ENCODE measurements around the gene ETNK2. TPM values are rescaled to one million over a fixed set of nuclear protein-coding genes. Genes with fewer than 3 reads are reported as not detected.
A peak's percentile ranks its signal among the peaks of the same experiment; 100 is the strongest.

The ETNK2 gene
- total and polyA plus RNA-seq, 2 of the 13 experiments (the other 11 are each of a cell fraction or from before 2014, with no cell fraction given): 15.5 to 42.8 TPM

GRCh38 chr1:204102029-204102611 is 49.7 kb downstream of the ETNK2 start (continued):
- no peak for TF ChIP-seq KDM3A (CRISPR knock-in tag; IDR thresholded peaks at IDR 0.05; ENCODE audit: low read depth)
- TF ChIP-seq NCOR1 (IDR thresholded peaks at IDR 0.05; ENCODE audit: borderline replicate concordance, low read length): no peak
- TF ChIP-seq ZNF354B (CRISPR knock-in tag; IDR thresholded peaks at IDR 0.05): peak; percentile 83; the same call in 1 of the 2 replicates
- TF ChIP-seq ZNF609 (CRISPR knock-in tag; IDR thresholded peaks at IDR 0.05; ENCODE audit: borderline replicate concordance): peak; percentile 27; the same call in 1 of the 2 replicates
- TF ChIP-seq, protein P1, sequence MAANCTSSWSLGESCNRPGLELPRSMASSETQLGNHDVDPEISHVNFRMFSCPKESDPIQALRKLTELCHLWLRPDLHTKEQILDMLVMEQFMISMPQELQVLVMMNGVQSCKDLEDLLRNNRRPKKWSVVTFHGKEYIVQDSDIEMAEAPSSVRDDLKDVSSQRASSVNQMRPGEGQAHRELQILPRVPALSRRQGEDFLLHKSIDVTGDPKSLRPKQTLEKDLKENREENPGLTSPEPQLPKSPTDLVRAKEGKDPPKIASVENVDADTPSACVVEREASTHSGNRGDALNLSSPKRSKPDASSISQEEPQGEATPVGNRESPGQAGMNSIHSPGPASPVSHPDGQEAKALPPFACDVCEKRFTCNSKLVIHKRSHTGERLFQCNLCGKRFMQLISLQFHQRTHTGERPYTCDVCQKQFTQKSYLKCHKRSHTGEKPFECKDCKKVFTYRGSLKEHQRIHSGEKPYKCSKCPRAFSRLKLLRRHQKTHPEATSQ (CRISPR knock-in tag; IDR thresholded peaks at IDR 0.05; ENCODE audit: borderline replicate concordance): peak; percentile 22; the same call in 1 of the 2 replicates
- no peak; the same call in 1 of the 2 replicates for TF ChIP-seq KLF6 (CRISPR knock-in tag; IDR thresholded peaks at IDR 0.05)
- no peak for TF ChIP-seq ZBTB26 (CRISPR knock-in tag; IDR thresholded peaks at IDR 0.05; ENCODE audit: borderline replicate concordance)
- TF ChIP-seq ZNF770 (CRISPR knock-in tag; IDR thresholded peaks at IDR 0.05): no peak
- TF ChIP-seq WIZ (CRISPR knock-in tag; IDR thresholded peaks at IDR 0.05): no peak
- 0 out of 2 replicates have a peak, but pooled peaks have one; percentile 55 for TF ChIP-seq ZNF878 (CRISPR knock-in tag; IDR thresholded peaks at IDR 0.05)
- peak; percentile 69; the same call in 1 of the 2 replicates for TF ChIP-seq ZNF644 (CRISPR knock-in tag; IDR thresholded peaks at IDR 0.05; ENCODE audit: low read depth)
- TF ChIP-seq ZNF44 (CRISPR knock-in tag; IDR thresholded peaks at IDR 0.05): no peak
- TF ChIP-seq ZNF598 (CRISPR knock-in tag; IDR thresholded peaks at IDR 0.05; ENCODE audit: borderline replicate concordance): no peak
- TF ChIP-seq DNMT3B (CRISPR knock-in tag; conservative IDR thresholded peaks at IDR 0.05): 0 out of 2 replicates have a peak, but pooled peaks have one; percentile 48
- TF ChIP-seq GLI4 (CRISPR knock-in tag; IDR thresholded peaks at IDR 0.05; ENCODE audit: borderline replicate concordance): no peak
- no peak for TF ChIP-seq ZNF737 (CRISPR knock-in tag; IDR thresholded peaks at IDR 0.05; ENCODE audit: borderline replicate concordance)
- peak; percentile 44; the same call in 1 of the 2 replicates for TF ChIP-seq HNF4G (IDR thresholded peaks at IDR 0.05; ENCODE audit: borderline replicate concordance, low read depth, low read length)
- TF ChIP-seq HNF4G (CRISPR knock-in tag; IDR thresholded peaks at IDR 0.05; ENCODE audit: borderline replicate concordance, low read depth): no peak
- TF ChIP-seq ZFP1 (CRISPR knock-in tag; IDR thresholded peaks at IDR 0.05): 0 out of 2 replicates have a peak, but pooled peaks have one; percentile 28
